Frontal cortex (tissue), 4 donors: Measurements from ENCODE around the gene SLC22A23. TPM values are rescaled to one million over a fixed set of nuclear protein-coding genes. Genes with fewer than 3 reads are reported as not detected.

Experiments
- DNase-seq, 2 donors: peaks; one replicate each; pipeline ENCODE4 v3.0.0; 2012; ENCODE audit warnings: low spot score in 2 of 2
- FAIRE-seq: peaks from 2 replicates; lab custom pipeline; 2012; peaks lifted over from hg19 to GRCh38; lab: Jason Lieb, UNC
- total RNA-seq: library from RNA; depleted of rRNA; stranded (reverse); fragments of >200 nt; gene quantifications from one replicate; pipeline ENCODE4 v1.2.3, GENCODE V29; 2014
- donor health status: control.
- donor health status: control.
- donor health status: control.

The SLC22A23 gene
- total RNA-seq, 1 donor from 2014 or later = 22.8 TPM

GRCh38 chr6:3266170-3266569 lies 190.7 kb downstream of the SLC22A23 start:
- DNase-seq (no peak), FAIRE-seq (no peak)

- DNase-seq (no peak), FAIRE-seq (no peak)
Observed at GRCh38 chr6:3265671-3266070, 191.2 kb downstream of the SLC22A23 start.

DNA sequence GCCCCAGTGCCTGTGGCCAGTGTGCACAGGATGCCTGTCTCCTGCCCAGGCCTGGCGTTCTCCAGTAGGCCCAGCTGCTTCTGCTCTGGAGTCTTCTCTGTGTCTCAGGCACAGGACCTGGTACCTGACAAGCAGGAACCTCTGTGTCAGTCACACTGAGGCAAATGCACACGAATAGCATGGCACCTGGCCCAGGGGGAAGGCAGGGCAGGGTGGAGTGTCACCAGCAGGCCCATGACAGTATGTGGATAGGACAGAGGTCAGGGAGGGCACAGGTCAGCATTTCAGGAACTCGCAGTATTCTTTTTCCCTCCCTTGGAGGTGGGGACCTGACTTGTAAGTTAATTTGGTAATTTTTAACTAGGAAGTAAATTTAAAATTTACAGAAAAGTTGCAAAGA lies 192.5 kb downstream of the SLC22A23 start:
- no peak for FAIRE-seq
- no peak for DNase-seq

DNA sequence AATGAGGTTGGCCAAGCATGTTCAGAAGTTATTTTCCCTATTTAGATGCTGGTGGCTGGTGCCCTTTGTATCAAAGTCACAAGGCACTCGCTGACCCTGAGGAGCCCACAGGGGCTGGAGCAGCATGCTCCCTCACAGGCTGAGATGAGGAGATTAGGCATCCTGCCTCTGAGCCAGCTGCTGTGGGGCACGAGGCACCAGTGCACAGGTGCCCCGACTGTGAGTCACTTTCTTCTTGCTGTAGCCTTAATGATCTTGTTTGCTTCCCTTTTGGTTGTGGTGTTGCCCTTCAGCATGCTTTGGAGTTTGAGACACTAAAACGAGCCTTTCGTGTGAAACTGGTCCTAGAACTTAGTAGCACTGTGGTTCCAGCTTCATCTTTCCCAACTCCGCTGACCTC lies 193.8 kb downstream of the SLC22A23 start:
- no peak for DNase-seq
- FAIRE-seq = no peak

- FAIRE-seq (no peak), DNase-seq (no peak)
Observed at GRCh38 chr6:3261921-3262320, 194.9 kb downstream of the SLC22A23 start.

DNA sequence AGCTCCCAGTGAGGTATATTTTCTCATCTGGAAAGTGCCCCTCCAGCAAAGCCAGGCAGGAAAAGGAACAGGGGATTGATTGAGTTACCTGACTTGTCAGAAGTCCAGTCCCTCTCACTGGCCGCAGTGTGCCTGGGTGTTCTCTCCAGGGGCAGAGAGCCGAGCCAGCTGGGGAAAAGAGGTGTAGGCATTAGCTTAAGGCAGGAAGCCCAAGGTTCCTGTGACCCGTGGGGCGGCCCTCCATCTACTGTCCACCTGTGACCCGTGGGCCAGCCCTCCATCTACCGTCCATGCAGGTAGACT lies 195.4 kb downstream of the SLC22A23 start:
- FAIRE-seq = no peak
- no peak for DNase-seq

DNA sequence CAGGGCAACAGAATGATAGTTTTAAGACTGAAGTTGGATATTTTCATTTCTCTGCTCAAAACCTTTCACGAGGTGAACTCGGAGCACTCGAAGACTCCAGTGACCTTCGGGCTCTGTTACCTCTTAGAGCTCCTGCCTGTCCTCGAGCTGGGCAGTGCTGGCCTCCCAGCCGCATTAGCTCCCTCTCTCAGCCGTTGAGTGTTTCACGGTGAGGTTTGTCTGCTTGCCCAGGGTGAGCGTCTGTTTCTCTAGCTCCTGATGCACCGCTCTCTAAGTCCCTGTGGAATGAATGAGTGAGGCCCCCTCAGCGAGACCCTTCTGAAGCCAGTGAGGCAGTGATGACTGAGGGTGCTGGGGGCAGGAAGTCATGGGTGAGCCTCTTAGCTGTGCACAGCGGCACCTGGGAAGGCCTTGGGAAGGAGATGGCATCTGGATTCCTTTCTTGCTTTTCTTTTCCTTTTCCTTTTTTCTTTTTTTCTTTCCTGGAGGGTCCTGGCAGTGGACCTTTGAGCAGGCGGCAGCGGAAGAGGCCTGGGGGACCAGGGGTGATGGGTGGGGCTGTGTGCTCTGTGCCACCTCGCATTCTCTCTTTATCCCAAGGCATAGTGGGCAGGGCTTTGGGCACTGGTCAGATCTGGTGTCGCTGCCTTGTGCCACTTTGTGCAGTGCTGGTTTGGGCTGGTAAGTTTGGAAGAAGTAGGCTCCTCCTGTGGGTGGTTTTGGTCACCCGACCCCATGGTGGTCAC lies 195.9 kb downstream of the SLC22A23 start:
- no peak for FAIRE-seq

DNA sequence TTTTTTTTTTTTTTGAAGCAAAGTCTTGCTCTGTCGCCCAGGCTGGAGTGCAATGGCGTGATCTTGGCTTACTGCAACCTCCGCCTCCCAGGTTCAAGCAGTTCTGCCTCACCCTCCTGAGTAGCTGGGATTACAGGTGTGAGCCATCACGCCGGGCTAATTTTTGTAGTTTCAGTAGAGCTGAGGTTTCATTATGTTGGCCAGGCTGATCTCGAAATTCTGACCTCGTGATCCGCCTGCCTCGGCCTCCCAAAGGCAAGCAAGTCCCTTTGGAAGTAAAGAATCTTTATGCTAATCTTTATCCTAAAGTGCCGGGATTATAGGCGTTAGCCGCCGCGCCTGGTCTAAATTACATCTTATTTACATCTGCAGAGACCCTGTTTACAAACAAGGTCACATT lies 196.6 kb downstream of the SLC22A23 start:
- DNase-seq = no peak
- no peak for FAIRE-seq

More for the DNA sequence above, 195.9 kb downstream of the SLC22A23 start:
- no peak for DNase-seq

DNA sequence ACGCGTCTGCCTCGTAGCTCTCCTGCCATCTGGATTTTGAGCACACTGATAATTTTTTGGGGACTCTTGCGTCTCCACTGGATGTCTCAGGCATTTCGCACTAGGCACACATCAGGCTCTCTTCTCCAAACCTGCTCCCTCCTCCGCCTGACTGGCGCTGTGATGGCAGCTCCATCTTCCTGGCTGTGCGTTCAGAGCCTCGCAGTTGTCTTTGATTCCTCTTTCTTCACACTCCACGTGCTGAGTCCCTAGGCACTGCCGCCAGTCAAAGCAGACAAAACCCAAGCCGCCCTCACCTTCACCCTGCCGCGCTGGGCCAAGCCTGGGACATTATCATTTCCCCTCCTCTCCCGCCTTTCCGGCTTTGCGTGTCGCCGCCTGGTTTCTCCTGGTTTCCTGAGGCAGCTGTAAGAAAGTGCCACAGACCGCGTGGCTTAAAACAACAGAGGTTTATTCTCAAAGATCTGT lies 197.3 kb downstream of the SLC22A23 start:
- DNase-seq (peak in 1 of 2 donors; percentile 54), FAIRE-seq (no peak)

GRCh38 chr6:3258720-3259490 lies 197.9 kb downstream of the SLC22A23 start, which contains the start of gene PSMG4:
Gene PSMG4 (plus strand): TSS chr6:3258947. CDS start chr6:3259023, 76 bp downstream.
- DNase-seq (peak; percentile 97 to 98), FAIRE-seq (no peak)

GRCh38 chr6:3258201-3258600 lies 198.6 kb downstream of the SLC22A23 start:
- no peak for DNase-seq
- FAIRE-seq = no peak

DNA sequence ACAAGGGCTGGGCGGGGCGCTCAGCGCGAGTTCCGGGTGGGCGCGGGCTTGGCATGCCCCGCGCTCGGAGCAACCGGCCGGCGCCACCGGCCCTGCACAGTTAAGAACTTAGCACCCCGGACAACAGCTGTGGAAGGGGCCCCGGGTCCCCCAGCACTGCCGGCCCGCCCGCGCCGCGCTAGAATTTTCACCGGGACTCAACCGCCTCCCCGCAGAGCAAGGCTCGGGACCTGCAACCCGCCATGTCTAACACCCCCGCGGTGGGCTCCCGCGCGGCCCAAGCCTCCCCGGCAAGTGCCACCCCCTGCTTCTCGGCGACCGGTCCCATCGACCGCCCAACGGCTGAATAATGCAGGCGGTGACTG lies 203.3 kb downstream of the SLC22A23 start:
- no peak for FAIRE-seq

GRCh38 chr6:3252861-3253596 lies 203.8 kb downstream of the SLC22A23 start:
- FAIRE-seq = no peak
- no peak for DNase-seq

More for the DNA sequence above, 203.3 kb downstream of the SLC22A23 start:
- no peak for DNase-seq

- FAIRE-seq (no peak), DNase-seq (no peak)
Observed at GRCh38 chr6:3252369-3252768, 204.5 kb downstream of the SLC22A23 start.

- FAIRE-seq (no peak), DNase-seq (peak; percentile 79 to 86)
Observed at GRCh38 chr6:3251462-3252314, 205.2 kb downstream of the SLC22A23 start.

DNA sequence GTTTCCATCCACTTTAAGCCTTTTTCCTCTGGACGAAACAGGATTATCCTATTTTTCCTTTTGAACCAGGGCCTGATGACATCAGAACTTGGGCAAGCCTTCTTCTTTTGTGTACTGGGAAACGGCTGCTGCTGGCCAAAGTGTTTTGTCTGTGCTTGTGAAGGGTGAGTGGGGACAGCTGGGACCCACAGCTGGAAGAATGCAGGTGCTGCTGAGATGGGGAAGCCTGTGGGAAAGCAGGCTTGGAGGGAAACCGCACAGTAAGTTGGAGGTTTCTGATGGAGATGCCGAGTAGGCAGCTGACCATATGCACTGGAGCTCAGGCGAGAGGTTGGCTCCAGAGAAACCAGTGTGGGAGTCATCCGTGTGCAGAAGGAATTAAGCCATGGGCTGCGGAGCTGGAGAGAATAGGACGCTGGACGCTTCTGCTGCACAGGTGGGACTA lies 206.6 kb downstream of the SLC22A23 start:
- FAIRE-seq = no peak
- DNase-seq = no peak

- DNase-seq (no peak), FAIRE-seq (no peak)
Observed at GRCh38 chr6:3249821-3250220, 207.0 kb downstream of the SLC22A23 start.

DNA sequence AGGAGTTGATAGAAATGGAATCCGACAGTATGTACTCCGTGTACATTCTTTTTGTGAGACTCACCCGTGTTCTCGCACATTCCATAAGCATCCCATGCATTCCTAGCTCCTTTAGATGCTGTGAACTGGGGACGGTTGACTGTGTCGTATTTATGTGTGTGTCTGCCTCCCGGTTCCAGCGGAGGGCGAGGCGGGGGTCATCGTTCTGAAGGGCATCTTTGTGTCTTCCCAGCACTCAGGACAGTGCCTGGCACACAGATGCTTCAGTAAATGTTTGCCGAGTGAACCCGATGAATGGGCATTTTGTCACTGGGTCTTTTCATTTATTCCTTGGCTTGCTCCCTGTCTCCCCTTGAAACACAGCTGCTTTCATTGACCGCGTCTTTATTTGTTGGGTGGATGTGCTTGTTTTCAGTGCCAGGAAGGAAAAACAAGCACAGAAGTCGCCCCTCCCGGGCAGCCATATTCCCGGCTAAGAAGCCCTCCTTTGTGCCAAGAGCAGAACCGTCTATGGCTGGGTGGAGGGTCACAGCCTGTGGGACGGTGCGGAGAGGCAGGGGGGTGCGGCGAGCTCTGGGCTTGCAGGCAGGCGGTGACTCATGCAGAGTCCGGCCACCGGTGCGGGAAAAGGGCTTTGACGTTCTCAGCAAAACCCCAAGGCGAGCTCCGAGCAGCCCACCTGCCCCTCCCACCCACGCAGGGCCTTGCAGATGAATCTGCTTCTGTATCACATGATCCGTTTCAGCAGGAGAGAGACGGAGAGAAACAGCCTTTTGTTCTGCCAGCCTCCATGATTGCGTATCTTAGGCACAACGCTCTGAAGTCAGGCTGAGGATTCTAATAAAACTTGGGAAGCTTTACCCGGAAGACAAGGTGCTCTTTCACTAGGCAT lies 209.3 kb downstream of the SLC22A23 start:
- FAIRE-seq = no peak
- peak; percentile 77 to 79 for DNase-seq

DNA sequence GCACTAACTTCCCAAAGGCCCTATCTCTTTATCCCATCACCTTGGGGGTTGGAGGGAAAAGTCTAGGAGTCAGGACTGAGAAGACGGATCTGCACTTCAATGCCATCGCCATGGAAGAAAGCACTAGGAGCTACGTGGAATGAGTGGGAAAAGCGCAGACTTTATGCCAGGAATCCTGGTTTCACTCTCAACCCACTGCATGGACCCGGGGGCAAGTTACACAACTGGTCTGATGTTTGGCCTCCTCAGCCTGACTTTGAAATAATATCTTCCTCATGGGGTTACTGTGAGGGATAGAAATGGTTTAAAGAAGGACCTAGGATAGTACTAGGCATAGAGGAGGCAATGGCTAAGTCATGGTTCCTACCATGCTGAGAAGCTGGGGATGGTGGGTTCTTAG lies 211.6 kb downstream of the SLC22A23 start:
- FAIRE-seq = no peak
- no peak for DNase-seq
